RWPE2 (cell line): ENCODE results near the gene RASGRP1.
"Not testable (repeated sequence)": the region's sequence is repeated elsewhere in the genome, so short reads cannot be mapped to it uniquely, and the experiment has no call there.

Experiments
- ATAC-seq: fragments of 200-7000 bp; cut with Tn5 transposase; 3 replicates; pipeline ENCODE4 v1.9.1; 2021; ENCODE audit warnings: low read depth
- DNase-seq: peaks from one replicate; pipeline ENCODE4 v3.0.0-alpha.2; 2020; ENCODE audit warnings: low spot score
- H3K27ac ChIP-seq: fragments of 450-650 bp; 2 replicates; pipeline ENCODE4 v1.5.1; 2017; ENCODE audit warnings: mild to moderate bottlenecking; ENCODE audit not compliant: poor library complexity, severe bottlenecking
- H3K27me3 ChIP-seq: fragments of 250-450 bp; sonication (Bioruptor Pico); 2 replicates; pipeline ENCODE4 v1.5.1; 2021; ENCODE audit warnings: mild to moderate bottlenecking, moderate library complexity; ENCODE audit not compliant: insufficient read depth, poor library complexity, severe bottlenecking
- H3K36me3 ChIP-seq: fragments of 250-450 bp; sonication (Bioruptor Pico); 2 replicates; pipeline ENCODE4 v1.5.1; 2020; ENCODE audit warnings: low read depth, mild to moderate bottlenecking, moderate library complexity
- H3K4me1 ChIP-seq: fragments of 250-450 bp; sonication (Bioruptor Pico); 2 replicates; pipeline ENCODE4 v1.5.1; 2021; ENCODE audit warnings: mild to moderate bottlenecking, moderate library complexity; ENCODE audit not compliant: insufficient read depth, poor library complexity, severe bottlenecking
- H3K4me3 ChIP-seq: fragments of 250-450 bp; sonication (Bioruptor Pico); 2 replicates; pipeline ENCODE4 v1.5.1; 2021; ENCODE audit warnings: mild to moderate bottlenecking, moderate library complexity; ENCODE audit not compliant: severe bottlenecking
- H3K9me3 ChIP-seq: fragments of 250-450 bp; sonication (Bioruptor Pico); 2 replicates; pipeline ENCODE4 v1.5.1; 2021; ENCODE audit warnings: mild to moderate bottlenecking, moderate library complexity; ENCODE audit not compliant: severe bottlenecking
- TF ChIP-seq, protein P1 (sequence below): fragments of 450-650 bp; IDR thresholded peaks from one replicate; pipeline ENCODE4 v1.5.1; 2017; ENCODE audit warnings: mild to moderate bottlenecking, moderate library complexity; ENCODE audit not compliant: poor library complexity, severe bottlenecking

RASGRP1 gene

DNA sequence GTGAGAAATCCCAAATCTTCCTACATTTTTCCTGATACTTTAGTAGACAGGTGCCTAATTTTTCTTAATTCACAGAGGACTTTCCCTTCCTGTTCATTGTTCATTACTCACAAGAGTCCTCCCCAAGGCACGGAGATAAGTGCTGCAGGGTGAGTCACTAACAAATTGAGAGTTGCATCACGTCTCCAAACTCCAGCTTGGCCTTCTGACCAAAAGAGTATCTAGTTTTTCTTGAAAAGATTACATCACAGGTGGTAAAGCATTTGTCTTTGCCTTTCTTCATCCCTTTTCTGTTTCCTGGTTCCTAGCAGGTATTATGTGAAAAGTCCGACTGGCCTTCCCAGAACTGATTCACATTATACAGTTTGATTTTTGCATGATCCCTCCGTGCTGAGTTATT, 24.9 kb upstream of the RASGRP1 start:
- H3K27me3 ChIP-seq = no peaks in the 10 kb centered on the region
- H3K9me3 ChIP-seq = no peaks in the 10 kb centered on the region
- H3K4me1 ChIP-seq = peaks cover 16% of the 10 kb centered on the region
- no peak overlapping the region for H3K27ac ChIP-seq
- no peak for DNase-seq
- peak; percentile 96 for ATAC-seq
- H3K4me3 ChIP-seq = no peak overlapping the region
- TF ChIP-seq, protein P1, sequence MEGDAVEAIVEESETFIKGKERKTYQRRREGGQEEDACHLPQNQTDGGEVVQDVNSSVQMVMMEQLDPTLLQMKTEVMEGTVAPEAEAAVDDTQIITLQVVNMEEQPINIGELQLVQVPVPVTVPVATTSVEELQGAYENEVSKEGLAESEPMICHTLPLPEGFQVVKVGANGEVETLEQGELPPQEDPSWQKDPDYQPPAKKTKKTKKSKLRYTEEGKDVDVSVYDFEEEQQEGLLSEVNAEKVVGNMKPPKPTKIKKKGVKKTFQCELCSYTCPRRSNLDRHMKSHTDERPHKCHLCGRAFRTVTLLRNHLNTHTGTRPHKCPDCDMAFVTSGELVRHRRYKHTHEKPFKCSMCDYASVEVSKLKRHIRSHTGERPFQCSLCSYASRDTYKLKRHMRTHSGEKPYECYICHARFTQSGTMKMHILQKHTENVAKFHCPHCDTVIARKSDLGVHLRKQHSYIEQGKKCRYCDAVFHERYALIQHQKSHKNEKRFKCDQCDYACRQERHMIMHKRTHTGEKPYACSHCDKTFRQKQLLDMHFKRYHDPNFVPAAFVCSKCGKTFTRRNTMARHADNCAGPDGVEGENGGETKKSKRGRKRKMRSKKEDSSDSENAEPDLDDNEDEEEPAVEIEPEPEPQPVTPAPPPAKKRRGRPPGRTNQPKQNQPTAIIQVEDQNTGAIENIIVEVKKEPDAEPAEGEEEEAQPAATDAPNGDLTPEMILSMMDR = no peak
- H3K36me3 ChIP-seq = no peaks in the 10 kb centered on the region

DNA sequence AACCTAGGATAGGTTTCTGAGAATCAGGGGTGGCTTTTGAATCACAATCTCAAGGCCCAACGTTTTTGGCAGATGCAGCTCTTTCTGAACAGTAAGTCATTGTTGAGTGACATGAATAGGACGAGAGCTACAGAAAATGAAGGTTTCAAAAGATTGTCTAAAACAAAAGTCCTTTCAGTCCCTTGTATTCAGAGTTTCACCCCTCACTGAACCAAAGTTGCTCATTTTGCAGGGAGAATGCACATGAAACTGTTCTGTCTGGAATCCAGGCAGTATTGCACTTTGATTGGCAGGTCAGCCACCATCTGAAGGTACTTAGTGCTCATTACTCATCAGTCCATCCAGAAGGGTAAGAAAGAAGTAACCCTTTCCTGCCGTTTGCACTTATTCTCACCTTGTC, 24.1 kb upstream of the RASGRP1 start:
- Histone ChIP-seq H3K27ac (no peak overlapping the region), H3K27me3 (no peaks in the 10 kb centered on the region)
- no peak for DNase-seq

DNA sequence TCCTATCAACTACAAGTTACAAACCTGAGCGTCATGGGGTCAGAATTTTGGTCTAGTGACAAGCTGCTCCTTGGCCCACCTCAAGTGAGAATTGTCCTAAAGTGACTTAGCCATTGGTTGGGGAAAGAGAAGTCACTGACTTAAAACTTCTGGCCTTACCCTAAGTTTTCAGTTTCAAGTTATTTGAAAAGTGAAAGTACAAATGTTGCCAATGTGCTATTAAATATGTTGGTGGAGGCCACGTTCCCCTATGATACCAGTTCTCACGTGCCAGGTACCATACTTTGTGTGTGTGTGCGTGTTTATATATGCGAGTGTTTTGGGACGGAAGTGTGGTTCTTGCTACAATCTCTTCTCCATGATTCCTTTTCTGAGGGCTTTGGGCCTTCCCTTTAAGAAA, 22.6 kb upstream of the RASGRP1 start:
- Histone ChIP-seq H3K27ac (no peak overlapping the region), H3K9me3 (no peaks in the 10 kb centered on the region), H3K36me3 (no peaks in the 10 kb centered on the region), H3K4me3 (no peak overlapping the region), H3K27me3 (no peaks in the 10 kb centered on the region), H3K4me1 (peaks cover 7% of the 10 kb centered on the region)
- TF ChIP-seq, protein P1 = no peak
- ATAC-seq (no peak), DNase-seq (no peak)

More for the DNA sequence above, 24.1 kb upstream of the RASGRP1 start:
- Histone ChIP-seq H3K4me1 (peaks cover 12% of the 10 kb centered on the region), H3K4me3 (no peak overlapping the region), H3K36me3 (no peaks in the 10 kb centered on the region), H3K9me3 (no peaks in the 10 kb centered on the region)
- peak; percentile 66 for ATAC-seq
- TF ChIP-seq, protein P1 = no peak

DNA sequence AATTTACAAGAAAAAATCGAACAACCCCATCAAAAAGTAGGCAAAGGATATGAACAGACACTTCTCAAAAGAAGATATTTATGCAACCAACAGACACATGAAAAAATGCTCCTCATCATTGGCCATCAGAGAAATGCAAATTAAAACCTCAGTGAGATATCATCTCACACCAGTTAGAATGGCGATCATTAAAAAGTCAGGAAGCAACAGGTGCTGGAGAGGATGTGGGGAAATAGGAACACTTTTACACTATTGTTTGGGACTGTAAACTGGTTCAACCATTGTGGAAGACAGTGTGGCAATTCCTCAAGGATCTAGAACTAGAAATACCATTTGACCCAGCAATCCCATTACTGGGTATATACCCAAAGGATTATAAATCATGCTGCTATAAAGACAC, 21.4 kb upstream of the RASGRP1 start:
- not testable (repeated sequence) for ATAC-seq, H3K27ac ChIP-seq, H3K36me3 ChIP-seq, DNase-seq, H3K9me3 ChIP-seq, H3K4me3 ChIP-seq, H3K4me1 ChIP-seq, H3K27me3 ChIP-seq

DNA sequence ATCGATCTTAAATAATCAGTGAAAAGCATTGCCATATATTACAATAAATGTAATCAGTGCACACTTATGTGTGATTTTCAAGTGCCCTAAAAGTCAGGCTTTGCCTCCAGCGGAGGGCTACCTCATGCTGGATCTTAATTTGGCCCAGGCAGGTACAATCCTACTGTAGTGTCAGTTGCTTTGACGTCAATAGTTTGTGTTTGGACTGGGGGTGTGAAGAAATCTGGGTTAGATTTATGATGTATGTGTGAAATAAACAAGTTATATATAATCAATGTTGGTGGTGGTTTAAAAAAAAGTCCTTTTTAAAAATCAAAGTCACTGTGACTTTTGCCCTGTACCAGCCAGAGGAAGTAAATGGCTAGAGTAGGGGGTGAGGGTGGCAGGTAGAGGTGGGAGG, 14.0 kb upstream of the RASGRP1 start:
- Histone ChIP-seq H3K27ac (no peak overlapping the region), H3K36me3 (no peaks in the 10 kb centered on the region), H3K27me3 (peaks cover 16% of the 10 kb centered on the region), H3K9me3 (no peaks in the 10 kb centered on the region), H3K4me3 (no peak overlapping the region), H3K4me1 (no peaks in the 10 kb centered on the region)
- ATAC-seq = no peak
- DNase-seq = no peak
- TF ChIP-seq, protein P1 = no peak
